ENCODE measurements around the gene MSI2. TPM values are rescaled to one million over a fixed set of nuclear protein-coding genes. Genes with fewer than 3 reads are reported as not detected.

Gene MSI2
- total and polyA plus RNA-seq, 2 experiments from 2014 or later, result 18.9 to 41.8 TPM

DNA sequence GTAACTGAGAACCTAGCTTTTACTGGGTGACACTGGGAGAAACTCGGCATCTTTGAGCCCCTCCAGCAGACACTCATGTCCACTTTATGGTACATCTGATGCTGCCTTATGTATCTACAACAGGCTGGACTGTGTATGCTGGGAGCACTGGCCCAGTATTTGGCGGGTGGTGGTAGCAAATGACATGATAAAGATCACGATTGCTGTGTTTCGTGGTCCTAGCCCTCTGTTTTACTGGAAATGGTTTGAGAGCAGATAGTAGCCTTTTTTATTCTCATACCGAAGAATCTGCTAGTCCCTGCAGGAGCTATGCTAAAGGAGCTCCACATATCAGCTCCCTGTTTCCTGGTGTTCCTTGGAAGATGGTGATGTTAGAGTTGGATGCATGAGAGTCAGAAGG, 338.4 kb downstream of the MSI2 start (continued):
- TF ChIP-seq, protein P1, sequence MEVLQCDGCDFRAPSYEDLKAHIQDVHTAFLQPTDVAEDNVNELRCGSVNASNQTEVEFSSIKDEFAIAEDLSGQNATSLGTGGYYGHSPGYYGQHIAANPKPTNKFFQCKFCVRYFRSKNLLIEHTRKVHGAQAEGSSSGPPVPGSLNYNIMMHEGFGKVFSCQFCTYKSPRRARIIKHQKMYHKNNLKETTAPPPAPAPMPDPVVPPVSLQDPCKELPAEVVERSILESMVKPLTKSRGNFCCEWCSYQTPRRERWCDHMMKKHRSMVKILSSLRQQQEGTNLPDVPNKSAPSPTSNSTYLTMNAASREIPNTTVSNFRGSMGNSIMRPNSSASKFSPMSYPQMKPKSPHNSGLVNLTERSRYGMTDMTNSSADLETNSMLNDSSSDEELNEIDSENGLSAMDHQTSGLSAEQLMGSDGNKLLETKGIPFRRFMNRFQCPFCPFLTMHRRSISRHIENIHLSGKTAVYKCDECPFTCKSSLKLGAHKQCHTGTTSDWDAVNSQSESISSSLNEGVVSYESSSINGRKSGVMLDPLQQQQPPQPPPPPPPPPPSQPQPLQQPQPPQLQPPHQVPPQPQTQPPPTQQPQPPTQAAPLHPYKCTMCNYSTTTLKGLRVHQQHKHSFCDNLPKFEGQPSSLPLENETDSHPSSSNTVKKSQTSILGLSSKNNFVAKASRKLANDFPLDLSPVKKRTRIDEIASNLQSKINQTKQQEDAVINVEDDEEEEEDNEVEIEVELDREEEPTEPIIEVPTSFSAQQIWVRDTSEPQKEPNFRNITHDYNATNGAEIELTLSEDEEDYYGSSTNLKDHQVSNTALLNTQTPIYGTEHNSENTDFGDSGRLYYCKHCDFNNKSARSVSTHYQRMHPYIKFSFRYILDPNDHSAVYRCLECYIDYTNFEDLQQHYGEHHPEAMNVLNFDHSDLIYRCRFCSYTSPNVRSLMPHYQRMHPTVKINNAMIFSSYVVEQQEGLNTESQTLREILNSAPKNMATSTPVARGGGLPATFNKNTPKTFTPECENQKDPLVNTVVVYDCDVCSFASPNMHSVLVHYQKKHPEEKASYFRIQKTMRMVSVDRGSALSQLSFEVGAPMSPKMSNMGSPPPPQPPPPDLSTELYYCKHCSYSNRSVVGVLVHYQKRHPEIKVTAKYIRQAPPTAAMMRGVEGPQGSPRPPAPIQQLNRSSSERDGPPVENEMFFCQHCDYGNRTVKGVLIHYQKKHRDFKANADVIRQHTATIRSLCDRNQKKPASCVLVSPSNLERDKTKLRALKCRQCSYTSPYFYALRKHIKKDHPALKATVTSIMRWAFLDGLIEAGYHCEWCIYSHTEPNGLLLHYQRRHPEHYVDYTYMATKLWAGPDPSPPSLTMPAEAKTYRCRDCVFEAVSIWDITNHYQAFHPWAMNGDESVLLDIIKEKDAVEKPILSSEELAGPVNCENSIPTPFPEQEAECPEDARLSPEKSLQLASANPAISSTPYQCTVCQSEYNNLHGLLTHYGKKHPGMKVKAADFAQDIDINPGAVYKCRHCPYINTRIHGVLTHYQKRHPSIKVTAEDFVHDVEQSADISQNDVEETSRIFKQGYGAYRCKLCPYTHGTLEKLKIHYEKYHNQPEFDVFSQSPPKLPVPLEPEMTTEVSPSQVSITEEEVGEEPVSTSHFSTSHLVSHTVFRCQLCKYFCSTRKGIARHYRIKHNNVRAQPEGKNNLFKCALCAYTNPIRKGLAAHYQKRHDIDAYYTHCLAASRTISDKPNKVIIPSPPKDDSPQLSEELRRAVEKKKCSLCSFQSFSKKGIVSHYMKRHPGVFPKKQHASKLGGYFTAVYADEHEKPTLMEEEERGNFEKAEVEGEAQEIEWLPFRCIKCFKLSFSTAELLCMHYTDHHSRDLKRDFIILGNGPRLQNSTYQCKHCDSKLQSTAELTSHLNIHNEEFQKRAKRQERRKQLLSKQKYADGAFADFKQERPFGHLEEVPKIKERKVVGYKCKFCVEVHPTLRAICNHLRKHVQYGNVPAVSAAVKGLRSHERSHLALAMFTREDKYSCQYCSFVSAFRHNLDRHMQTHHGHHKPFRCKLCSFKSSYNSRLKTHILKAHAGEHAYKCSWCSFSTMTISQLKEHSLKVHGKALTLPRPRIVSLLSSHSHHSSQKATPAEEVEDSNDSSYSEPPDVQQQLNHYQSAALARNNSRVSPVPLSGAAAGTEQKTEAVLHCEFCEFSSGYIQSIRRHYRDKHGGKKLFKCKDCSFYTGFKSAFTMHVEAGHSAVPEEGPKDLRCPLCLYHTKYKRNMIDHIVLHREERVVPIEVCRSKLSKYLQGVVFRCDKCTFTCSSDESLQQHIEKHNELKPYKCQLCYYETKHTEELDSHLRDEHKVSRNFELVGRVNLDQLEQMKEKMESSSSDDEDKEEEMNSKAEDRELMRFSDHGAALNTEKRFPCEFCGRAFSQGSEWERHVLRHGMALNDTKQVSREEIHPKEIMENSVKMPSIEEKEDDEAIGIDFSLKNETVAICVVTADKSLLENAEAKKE (CRISPR knock-in tag; IDR thresholded peaks at IDR 0.05), result no peak

DNA sequence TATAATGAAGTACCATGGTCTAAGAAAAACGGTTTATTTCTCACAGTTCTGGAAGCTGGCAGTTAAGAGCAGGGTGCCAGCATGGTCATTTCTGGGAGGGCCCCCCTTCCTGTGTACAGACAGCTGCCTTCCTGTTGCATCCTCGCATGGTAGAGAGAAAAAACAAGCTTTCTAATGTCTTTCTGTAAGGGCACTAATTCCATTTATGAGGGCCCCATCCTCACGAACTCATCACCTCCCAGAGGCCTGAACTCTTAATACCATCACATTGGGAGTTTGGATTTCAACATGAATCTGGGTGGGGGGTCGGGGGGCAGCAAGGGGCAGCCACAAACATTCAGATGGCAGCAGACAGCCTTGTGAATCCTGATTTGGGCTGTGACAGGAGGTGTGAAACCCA, 339.1 kb downstream of the MSI2 start:
- H3K4me3 ChIP-seq, result no peak overlapping the region
- Mint-ChIP-seq H3K27me3 (ENCODE audit: insufficient read depth, low read depth, poor library complexity) (peaks cover 2% of the 10 kb centered on the region), H3K36me3 (ENCODE audit: low read depth) (no peaks in the 10 kb centered on the region; the same call in 2 of the 3 replicates), H3K9me3 (no peaks in the 10 kb centered on the region; the same call in 2 of the 3 replicates), H3K4me3 (no peak overlapping the region), H3K27ac (no peak overlapping the region), H3K4me1 (peaks cover 17% of the 10 kb centered on the region)
- ATAC-seq, result no peak
- no peak overlapping the region for H3K27ac ChIP-seq (ENCODE audit: low read depth)
- no peaks in the 10 kb centered on the region for H3K27me3 ChIP-seq (ENCODE audit: insufficient read depth)
- no peak for DNase-seq (ENCODE audit: low spot score)
- H3K4me1 ChIP-seq (ENCODE audit: insufficient read depth), result no peaks in the 10 kb centered on the region
- no peaks in the 10 kb centered on the region; the same call in 1 of the 2 replicates for H3K36me3 ChIP-seq (ENCODE audit: insufficient read depth)
- no peaks in the 10 kb centered on the region for H3F3A ChIP-seq (replicated peaks; ENCODE audit: low read depth)
- H3K4me2 ChIP-seq, result no peak overlapping the region
- no peaks in the 10 kb centered on the region for H4K20me1 ChIP-seq (replicated peaks; ENCODE audit: insufficient read depth)
- no peaks in the 10 kb centered on the region for H3K9me2 ChIP-seq (ENCODE audit: insufficient read depth)
- no peak overlapping the region for H2AFZ ChIP-seq
- H3K79me2 ChIP-seq (replicated peaks; ENCODE audit: insufficient read depth), result no peaks in the 10 kb centered on the region
- TF ChIP-seq JUNB (IDR thresholded peaks at IDR 0.05; ENCODE audit: unreplicated experiment), result no peak
- TF ChIP-seq ZNF331 (CRISPR knock-in tag; IDR thresholded peaks at IDR 0.05; ENCODE audit: low read depth), result no peak
- TF ChIP-seq, protein P2, sequence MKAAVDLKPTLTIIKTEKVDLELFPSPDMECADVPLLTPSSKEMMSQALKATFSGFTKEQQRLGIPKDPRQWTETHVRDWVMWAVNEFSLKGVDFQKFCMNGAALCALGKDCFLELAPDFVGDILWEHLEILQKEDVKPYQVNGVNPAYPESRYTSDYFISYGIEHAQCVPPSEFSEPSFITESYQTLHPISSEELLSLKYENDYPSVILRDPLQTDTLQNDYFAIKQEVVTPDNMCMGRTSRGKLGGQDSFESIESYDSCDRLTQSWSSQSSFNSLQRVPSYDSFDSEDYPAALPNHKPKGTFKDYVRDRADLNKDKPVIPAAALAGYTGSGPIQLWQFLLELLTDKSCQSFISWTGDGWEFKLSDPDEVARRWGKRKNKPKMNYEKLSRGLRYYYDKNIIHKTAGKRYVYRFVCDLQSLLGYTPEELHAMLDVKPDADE (IDR thresholded peaks at IDR 0.05), result no peak
- TF ChIP-seq, protein P3, sequence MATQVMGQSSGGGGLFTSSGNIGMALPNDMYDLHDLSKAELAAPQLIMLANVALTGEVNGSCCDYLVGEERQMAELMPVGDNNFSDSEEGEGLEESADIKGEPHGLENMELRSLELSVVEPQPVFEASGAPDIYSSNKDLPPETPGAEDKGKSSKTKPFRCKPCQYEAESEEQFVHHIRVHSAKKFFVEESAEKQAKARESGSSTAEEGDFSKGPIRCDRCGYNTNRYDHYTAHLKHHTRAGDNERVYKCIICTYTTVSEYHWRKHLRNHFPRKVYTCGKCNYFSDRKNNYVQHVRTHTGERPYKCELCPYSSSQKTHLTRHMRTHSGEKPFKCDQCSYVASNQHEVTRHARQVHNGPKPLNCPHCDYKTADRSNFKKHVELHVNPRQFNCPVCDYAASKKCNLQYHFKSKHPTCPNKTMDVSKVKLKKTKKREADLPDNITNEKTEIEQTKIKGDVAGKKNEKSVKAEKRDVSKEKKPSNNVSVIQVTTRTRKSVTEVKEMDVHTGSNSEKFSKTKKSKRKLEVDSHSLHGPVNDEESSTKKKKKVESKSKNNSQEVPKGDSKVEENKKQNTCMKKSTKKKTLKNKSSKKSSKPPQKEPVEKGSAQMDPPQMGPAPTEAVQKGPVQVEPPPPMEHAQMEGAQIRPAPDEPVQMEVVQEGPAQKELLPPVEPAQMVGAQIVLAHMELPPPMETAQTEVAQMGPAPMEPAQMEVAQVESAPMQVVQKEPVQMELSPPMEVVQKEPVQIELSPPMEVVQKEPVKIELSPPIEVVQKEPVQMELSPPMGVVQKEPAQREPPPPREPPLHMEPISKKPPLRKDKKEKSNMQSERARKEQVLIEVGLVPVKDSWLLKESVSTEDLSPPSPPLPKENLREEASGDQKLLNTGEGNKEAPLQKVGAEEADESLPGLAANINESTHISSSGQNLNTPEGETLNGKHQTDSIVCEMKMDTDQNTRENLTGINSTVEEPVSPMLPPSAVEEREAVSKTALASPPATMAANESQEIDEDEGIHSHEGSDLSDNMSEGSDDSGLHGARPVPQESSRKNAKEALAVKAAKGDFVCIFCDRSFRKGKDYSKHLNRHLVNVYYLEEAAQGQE (IDR thresholded peaks at IDR 0.05; ENCODE audit: unreplicated experiment), result no peak
- no peak for TF ChIP-seq NANOG (IDR thresholded peaks at IDR 0.05; ENCODE audit: borderline replicate concordance)
- TF ChIP-seq, protein P4, sequence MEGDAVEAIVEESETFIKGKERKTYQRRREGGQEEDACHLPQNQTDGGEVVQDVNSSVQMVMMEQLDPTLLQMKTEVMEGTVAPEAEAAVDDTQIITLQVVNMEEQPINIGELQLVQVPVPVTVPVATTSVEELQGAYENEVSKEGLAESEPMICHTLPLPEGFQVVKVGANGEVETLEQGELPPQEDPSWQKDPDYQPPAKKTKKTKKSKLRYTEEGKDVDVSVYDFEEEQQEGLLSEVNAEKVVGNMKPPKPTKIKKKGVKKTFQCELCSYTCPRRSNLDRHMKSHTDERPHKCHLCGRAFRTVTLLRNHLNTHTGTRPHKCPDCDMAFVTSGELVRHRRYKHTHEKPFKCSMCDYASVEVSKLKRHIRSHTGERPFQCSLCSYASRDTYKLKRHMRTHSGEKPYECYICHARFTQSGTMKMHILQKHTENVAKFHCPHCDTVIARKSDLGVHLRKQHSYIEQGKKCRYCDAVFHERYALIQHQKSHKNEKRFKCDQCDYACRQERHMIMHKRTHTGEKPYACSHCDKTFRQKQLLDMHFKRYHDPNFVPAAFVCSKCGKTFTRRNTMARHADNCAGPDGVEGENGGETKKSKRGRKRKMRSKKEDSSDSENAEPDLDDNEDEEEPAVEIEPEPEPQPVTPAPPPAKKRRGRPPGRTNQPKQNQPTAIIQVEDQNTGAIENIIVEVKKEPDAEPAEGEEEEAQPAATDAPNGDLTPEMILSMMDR (conservative IDR thresholded peaks at IDR 0.05; ENCODE audit: low read depth in 2 of 2), result no peak
- TF ChIP-seq CREB1 (CRISPR knock-in tag; IDR thresholded peaks at IDR 0.05; ENCODE audit: low read depth), result no peak

Data from GM23338 (cell line).